Spleen (tissue), 7 donors: Measurements from ENCODE around the gene LZIC.

Experiments used
- POLR2A ChIP-seq, 3 donors: fragments of 450-650 bp; IDR thresholded peaks; one replicate each; pipeline ENCODE4 v1.5.1; 2017; ENCODE audit warnings: antibody characterized with exemption in 3 of 3, mild to moderate bottlenecking in 1 of 3
- TF ChIP-seq, protein P1 (sequence below), 11 experiments: fragments of 200-600 bp in 7 of 11; fragments of 450-650 bp in 4 of 11; sonication (generic) in 4 of 11; IDR thresholded peaks in 8 of 11; conservative IDR thresholded peaks in 3 of 11; 1 replicate in 7 of 11; 2 replicates in 4 of 11; pipeline versions ENCODE4 v1.4.0 to v1.8.0; 2016 to 2021; ENCODE audit warnings: antibody characterized with exemption in 11 of 11, inconsistent platforms in 4 of 11, mild to moderate bottlenecking in 1 of 11
- donor health status: DM: no; HTN: no; CAD: no; lungs with moderate emphysema.
- donor health status: DM: no; HTN: no; CAD: no.
- donor health status: DM: no; HTN: no; CAD: no.

DNA sequence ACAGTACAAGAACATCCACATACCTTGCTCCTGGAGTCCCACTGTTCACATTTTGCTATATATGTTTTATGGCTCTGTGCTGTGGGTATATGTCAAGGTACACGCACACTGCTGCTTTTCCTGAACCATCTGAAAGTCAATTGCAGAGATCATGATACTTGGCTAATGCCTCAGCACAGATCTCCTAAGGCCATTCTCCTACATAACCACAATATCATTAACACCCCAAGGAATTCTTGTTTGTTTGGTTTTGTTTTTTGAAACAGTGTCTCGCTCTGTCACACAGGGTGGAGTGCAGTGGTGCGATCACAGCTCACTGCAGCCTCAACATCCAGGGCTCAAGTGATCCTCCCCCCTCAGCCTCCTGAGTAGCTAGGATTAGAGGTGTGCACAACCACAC is 49.1 kb downstream of the LZIC start:
- TF ChIP-seq, protein P1, sequence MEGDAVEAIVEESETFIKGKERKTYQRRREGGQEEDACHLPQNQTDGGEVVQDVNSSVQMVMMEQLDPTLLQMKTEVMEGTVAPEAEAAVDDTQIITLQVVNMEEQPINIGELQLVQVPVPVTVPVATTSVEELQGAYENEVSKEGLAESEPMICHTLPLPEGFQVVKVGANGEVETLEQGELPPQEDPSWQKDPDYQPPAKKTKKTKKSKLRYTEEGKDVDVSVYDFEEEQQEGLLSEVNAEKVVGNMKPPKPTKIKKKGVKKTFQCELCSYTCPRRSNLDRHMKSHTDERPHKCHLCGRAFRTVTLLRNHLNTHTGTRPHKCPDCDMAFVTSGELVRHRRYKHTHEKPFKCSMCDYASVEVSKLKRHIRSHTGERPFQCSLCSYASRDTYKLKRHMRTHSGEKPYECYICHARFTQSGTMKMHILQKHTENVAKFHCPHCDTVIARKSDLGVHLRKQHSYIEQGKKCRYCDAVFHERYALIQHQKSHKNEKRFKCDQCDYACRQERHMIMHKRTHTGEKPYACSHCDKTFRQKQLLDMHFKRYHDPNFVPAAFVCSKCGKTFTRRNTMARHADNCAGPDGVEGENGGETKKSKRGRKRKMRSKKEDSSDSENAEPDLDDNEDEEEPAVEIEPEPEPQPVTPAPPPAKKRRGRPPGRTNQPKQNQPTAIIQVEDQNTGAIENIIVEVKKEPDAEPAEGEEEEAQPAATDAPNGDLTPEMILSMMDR (IDR thresholded peaks at IDR 0.05 in 8 of 11, conservative IDR thresholded peaks at IDR 0.05 in 3 of 11), result no peak
- TF ChIP-seq POLR2A (IDR thresholded peaks at IDR 0.05), result no peak
